ENCODE measurements around the gene OLIG3.

GRCh38 chr6:137496909-137497720, 2.9 kb upstream of the OLIG3 start:
- no peak for TF ChIP-seq POLR2A (IDR thresholded peaks at IDR 0.05; ENCODE audit: low read depth, low read length)
- TF ChIP-seq POLR2AphosphoS5 (IDR thresholded peaks at IDR 0.05; ENCODE audit: low read depth, low read length) = no peak
